ENCODE data around the gene CD247.

CD247 gene

GRCh38 chr1:167412072-167412471 lies 106.3 kb downstream of the CD247 start:
- DNase-seq (ENCODE audit: low spot score) = no peak

DNA sequence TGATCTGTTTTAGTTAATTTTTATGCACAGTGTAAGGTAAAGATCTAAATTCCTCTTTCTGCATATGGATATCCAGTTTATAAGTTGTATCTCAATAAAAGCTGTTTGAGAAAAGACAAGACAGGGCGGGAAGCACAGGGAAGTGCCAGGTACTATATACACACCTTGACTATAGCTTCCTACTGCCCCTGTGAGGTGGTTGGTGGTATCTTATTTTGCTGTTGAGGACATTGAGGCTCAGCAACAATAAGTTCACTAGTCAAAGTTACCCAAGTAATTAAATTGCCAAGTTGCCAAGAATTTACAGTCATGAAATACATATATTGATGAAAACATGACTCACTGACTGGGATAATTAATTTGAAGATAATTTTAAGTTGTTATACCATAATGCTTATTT lies 109.1 kb downstream of the CD247 start:
- DNase-seq (ENCODE audit: low spot score) = no peak

- no peak for DNase-seq (ENCODE audit: low spot score)
Observed at GRCh38 chr1:167408355-167408754, 110.0 kb downstream of the CD247 start.

GRCh38 chr1:167404908-167405307 lies 113.4 kb downstream of the CD247 start:
- no peak for DNase-seq (ENCODE audit: low spot score)

DNA sequence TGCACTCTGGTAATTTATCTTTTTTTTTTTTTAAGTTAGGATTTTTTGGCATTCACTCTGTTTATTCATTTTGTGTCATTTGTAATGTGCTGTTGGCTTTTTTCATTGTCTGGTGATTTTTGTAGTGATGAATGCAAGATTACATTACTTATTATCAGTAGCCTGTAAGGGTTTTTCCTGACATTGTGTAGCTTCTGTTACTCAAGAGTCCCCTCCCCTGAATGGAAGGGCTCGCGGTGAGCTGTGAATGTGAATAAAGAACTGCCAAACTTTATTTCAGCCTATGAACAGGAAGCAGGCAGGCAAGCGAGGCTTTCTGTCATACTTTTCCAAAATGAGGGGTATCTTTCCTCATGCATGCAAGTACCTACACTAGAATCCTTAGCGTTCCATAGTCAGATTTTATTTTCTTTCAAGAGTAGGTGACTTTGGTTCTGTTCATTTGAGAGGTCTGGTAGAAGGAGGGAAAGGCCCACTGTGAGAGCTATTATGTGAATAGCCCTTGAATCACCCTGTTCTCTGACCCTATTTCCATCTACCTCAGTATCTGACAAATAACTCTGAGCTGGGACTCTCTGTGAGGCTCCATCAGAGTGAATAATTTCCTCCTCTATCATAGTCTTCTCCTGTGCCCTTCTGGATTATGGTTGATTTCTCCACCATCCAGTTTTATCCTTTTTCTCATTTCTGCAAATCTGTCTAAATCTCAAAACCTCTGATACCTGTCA lies 114.0 kb downstream of the CD247 start:
- DNase-seq (ENCODE audit: low spot score) = no peak

- no peak for DNase-seq (ENCODE audit: low spot score)
Observed at GRCh38 chr1:167401260-167401873, 117.0 kb downstream of the CD247 start.

- DNase-seq (ENCODE audit: low spot score) = no peak
Observed at GRCh38 chr1:167400359-167400953, 117.9 kb downstream of the CD247 start.

DNA sequence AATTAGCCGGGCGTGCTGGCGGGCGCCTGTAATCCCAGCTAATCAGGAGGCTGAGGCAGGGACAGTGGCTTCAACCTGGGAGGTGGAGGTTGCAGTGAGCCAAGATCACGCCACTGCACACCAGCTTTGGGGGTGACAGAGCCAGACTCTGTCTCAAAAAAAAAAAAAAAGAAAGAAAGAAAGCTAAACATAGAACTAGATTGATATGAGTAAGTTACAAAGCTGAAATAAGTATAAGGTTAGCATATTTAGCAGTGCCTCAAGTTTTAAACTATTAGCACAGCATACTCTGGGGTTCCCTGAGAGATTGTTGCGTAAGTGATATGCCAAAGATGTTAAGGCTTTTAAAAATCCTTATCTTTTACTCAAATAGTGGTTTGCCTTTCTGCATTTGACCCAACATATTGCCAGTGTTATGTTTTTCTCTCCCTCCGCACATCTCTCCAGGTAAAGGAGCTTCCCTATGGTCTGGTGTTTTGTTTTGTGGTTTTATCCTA lies 126.1 kb downstream of the CD247 start:
- no peak for DNase-seq (ENCODE audit: low spot score)

GRCh38 chr1:167388976-167389375 lies 129.4 kb downstream of the CD247 start:
- no peak for DNase-seq (ENCODE audit: low spot score)

GRCh38 chr1:167387251-167387910 lies 130.9 kb downstream of the CD247 start:
- no peak for DNase-seq (ENCODE audit: low spot score)

Measured in putamen (tissue), 1 donor.